Muscle layer of duodenum (tissue), 2 donors: Measurements from ENCODE around the gene RIOX2.

Experiments
- H3K27ac ChIP-seq: one replicate; pipeline ENCODE4 v1.7.0; 2013; ENCODE audit warnings: mild to moderate bottlenecking, low read length
- H3K27me3 ChIP-seq: one replicate; pipeline ENCODE4 v1.7.0; 2013; ENCODE audit warnings: low read depth, mild to moderate bottlenecking, control low read depth, low read length
- H3K36me3 ChIP-seq, 2 donors: one replicate each; pipeline ENCODE4 v1.7.0; 2013; ENCODE audit warnings: low read length in 2 of 2, control low read depth in 1 of 2, mild to moderate bottlenecking in 1 of 2; ENCODE audit not compliant: insufficient read depth in 2 of 2, control insufficient read depth in 1 of 2
- H3K4me1 ChIP-seq, 2 donors: one replicate each; pipeline ENCODE4 v1.7.0; 2013; ENCODE audit warnings: low read length in 2 of 2, mild to moderate bottlenecking in 2 of 2, control low read depth in 1 of 2, moderate library complexity in 1 of 2; ENCODE audit not compliant: insufficient read depth in 2 of 2, control insufficient read depth in 1 of 2
- H3K4me3 ChIP-seq, 2 donors: one replicate each; pipeline ENCODE4 v1.7.0; 2013; ENCODE audit warnings: low read length in 2 of 2, low read depth in 1 of 2, mild to moderate bottlenecking in 1 of 2
- H3K9me3 ChIP-seq, 2 donors: one replicate each; pipeline ENCODE4 v1.7.0; 2013; ENCODE audit warnings: low read length in 2 of 2, control low read depth in 1 of 2, mild to moderate bottlenecking in 1 of 2; ENCODE audit not compliant: control insufficient read depth in 1 of 2
- donor health status: healthy.

The RIOX2 gene

GRCh38 chr3:97987306-97987705, 15.1 kb upstream of the RIOX2 start:
- H3K36me3 ChIP-seq, result no peaks in the 10 kb centered on the region
- H3K27ac ChIP-seq, result no peak overlapping the region
- no peaks in the 10 kb centered on the region for H3K27me3 ChIP-seq
- peaks cover 1 to 7% of the 10 kb centered on the region in 2 donors for H3K4me1 ChIP-seq
- H3K4me3 ChIP-seq, result no peak overlapping the region
- no peaks in the 10 kb centered on the region for H3K9me3 ChIP-seq

DNA sequence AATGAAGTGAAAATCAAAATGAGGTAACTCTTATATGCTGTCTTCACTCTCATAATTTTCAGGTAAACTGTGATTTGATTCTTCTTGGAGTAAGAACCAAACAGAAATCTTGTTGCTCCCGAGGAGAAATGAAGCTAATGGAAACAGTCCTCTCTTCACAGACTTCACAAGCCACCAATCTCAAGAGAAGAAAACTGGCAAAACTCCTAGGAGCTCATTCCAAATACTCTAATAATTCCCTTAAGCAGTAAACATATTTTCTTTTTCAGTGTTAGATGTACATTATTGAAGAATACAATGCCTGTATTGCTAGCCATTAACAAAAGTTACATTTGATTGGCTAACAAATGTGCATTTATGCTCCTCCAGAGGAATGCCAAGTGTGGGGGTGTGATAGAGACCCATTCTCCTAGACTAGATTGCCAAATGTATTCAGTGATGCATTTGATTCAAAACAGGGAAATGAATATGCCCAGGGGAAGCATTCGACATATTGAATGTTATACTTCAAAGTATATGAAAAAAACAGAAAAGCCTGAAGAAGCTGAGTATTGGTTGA, 11.8 kb upstream of the RIOX2 start:
- Histone ChIP-seq H3K27ac (no peak overlapping the region), H3K4me3 (no peak overlapping the region), H3K27me3 (no peaks in the 10 kb centered on the region), H3K36me3 (no peaks in the 10 kb centered on the region), H3K9me3 (no peaks in the 10 kb centered on the region), H3K4me1 (peaks cover 6 to 7% of the 10 kb centered on the region in 2 donors)

GRCh38 chr3:97981886-97982285, 9.7 kb upstream of the RIOX2 start:
- no peaks in the 10 kb centered on the region for H3K9me3 ChIP-seq
- no peaks in the 10 kb centered on the region for H3K36me3 ChIP-seq
- H3K4me1 ChIP-seq, result peaks cover 6 to 7% of the 10 kb centered on the region in 2 donors
- no peak overlapping the region for H3K27ac ChIP-seq
- no peaks in the 10 kb centered on the region for H3K27me3 ChIP-seq
- no peak overlapping the region for H3K4me3 ChIP-seq

GRCh38 chr3:97979610-97980009, 7.4 kb upstream of the RIOX2 start:
- Histone ChIP-seq H3K27me3 (no peaks in the 10 kb centered on the region), H3K36me3 (no peaks in the 10 kb centered on the region), H3K27ac (no peak overlapping the region), H3K4me3 (no peak overlapping the region), H3K4me1 (peaks cover 6 to 7% of the 10 kb centered on the region in 2 donors), H3K9me3 (no peaks in the 10 kb centered on the region)

- no peaks in the 10 kb centered on the region for H3K36me3 ChIP-seq
Measured at GRCh38 chr3:97975466-97975865, 3.2 kb upstream of the RIOX2 start.

GRCh38 chr3:97974996-97975395, 2.8 kb upstream of the RIOX2 start:
- H3K9me3 ChIP-seq, result no peaks in the 10 kb centered on the region
- peaks cover 0 to 3% of the 10 kb centered on the region in 2 donors for H3K4me1 ChIP-seq
- no peaks in the 10 kb centered on the region for H3K36me3 ChIP-seq
- no peak overlapping the region for H3K4me3 ChIP-seq
- H3K27ac ChIP-seq, result no peak overlapping the region
- H3K27me3 ChIP-seq, result no peaks in the 10 kb centered on the region

More at GRCh38 chr3:97975466-97975865, 3.2 kb upstream of the RIOX2 start:
- H3K27me3 ChIP-seq, result no peaks in the 10 kb centered on the region
- no peak overlapping the region for H3K4me3 ChIP-seq
- H3K4me1 ChIP-seq, result peaks cover 0 to 3% of the 10 kb centered on the region in 2 donors
- H3K27ac ChIP-seq, result no peak overlapping the region
- H3K9me3 ChIP-seq, result no peaks in the 10 kb centered on the region

DNA sequence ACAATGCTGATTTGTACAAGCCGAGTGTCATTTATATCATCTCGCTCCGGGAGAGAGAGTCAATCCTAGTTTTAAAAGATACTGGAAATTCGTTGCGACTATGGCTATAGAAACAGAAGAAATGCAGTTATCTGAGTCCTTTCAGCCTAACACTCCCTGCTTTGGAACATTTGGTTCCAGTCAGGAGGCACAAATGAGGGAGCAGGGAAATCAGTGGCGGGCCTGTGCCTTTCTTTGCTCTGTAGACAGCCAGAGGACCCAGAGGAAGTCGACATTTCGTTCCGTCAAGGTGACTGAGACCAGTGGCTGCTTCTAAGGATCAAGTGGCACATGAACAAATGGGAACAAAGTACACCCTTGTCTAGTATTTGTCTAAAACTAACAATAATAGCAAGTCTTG, 745 bp upstream of the RIOX2 start:
- no peak overlapping the region for H3K27ac ChIP-seq
- no peaks in the 10 kb centered on the region for H3K9me3 ChIP-seq
- H3K27me3 ChIP-seq, result no peaks in the 10 kb centered on the region
- H3K4me3 ChIP-seq, result peak overlapping the region; percentile 28 to 58
- H3K36me3 ChIP-seq, result no peaks in the 10 kb centered on the region
- H3K4me1 ChIP-seq, result peaks cover 0 to 3% of the 10 kb centered on the region in 2 donors

DNA sequence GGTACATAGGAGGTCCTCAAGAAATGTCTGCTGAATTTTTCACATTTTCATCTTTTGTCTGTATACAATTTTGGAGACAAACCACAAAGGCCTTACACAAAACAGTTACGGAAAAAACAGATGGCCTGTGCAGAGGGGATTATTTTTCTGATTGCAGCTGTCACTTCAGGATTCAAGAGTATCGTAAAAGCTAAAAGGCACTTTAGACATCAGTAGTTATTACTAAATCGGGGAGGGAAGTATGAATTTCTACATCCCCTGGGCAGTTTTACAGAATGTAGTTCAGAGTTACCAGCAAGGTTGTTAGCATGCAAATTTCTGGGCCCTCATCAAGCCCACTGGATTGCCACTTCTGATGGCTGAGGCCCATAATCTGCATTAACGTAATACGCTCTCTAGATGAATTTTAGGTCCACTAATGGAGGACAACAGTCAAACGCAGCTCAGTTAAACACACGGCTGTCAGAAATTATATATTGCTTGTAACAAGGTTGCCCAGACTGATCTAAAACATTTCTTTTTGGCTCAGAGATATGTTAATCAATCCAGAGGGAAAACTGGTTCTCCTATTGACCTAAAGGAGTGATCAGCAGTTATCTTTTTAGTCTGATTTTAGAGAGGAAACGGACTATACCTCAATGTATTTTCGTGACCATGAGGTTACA, 1.1 kb downstream of the RIOX2 start:
- Histone ChIP-seq H3K27ac (peak overlapping the region; percentile 56), H3K9me3 (no peaks in the 10 kb centered on the region), H3K4me1 (peaks cover 0 to 3% of the 10 kb centered on the region in 2 donors), H3K27me3 (no peaks in the 10 kb centered on the region), H3K36me3 (peaks cover 0 to 5% of the 10 kb centered on the region in 2 donors), H3K4me3 (peak overlapping the region; percentile 58 to 63)

DNA sequence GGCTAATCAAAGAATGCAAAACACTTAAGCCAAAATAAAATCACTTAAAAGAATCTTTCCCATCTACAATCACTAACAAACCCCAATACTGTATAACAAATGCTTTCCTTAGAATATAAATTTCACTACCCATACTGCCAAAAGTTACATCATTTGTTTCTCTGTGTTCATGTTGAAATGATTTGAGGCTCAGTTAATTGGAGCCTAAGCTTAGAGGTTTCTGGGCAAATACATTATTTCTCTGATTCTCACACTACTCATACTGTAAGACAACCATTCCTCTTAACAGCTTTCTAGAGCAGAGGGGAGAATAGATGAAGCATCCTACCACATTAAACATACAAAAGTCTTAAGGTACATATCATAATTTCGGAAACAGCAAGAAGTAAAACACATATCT, 2.1 kb downstream of the RIOX2 start:
- peaks cover 0 to 5% of the 10 kb centered on the region in 2 donors for H3K36me3 ChIP-seq
- peaks cover 0 to 3% of the 10 kb centered on the region in 2 donors for H3K4me1 ChIP-seq
- no peaks in the 10 kb centered on the region for H3K27me3 ChIP-seq
- H3K27ac ChIP-seq, result no peak overlapping the region
- H3K4me3 ChIP-seq, result no peak overlapping the region
- H3K9me3 ChIP-seq, result no peaks in the 10 kb centered on the region

GRCh38 chr3:97969541-97969940, 2.7 kb downstream of the RIOX2 start:
- Histone ChIP-seq H3K4me1 (peaks cover 0 to 3% of the 10 kb centered on the region in 2 donors), H3K27ac (no peak overlapping the region)

GRCh38 chr3:97968376-97968775, 3.9 kb downstream of the RIOX2 start:
- Histone ChIP-seq H3K4me3 (no peak overlapping the region), H3K36me3 (peaks cover 0 to 5% of the 10 kb centered on the region in 2 donors), H3K27ac (no peak overlapping the region), H3K27me3 (no peaks in the 10 kb centered on the region), H3K4me1 (peaks cover 0 to 3% of the 10 kb centered on the region in 2 donors), H3K9me3 (no peaks in the 10 kb centered on the region)

More at GRCh38 chr3:97969541-97969940, 2.7 kb downstream of the RIOX2 start:
- H3K9me3 ChIP-seq, result no peaks in the 10 kb centered on the region
- H3K4me3 ChIP-seq, result no peak overlapping the region
- no peaks in the 10 kb centered on the region for H3K27me3 ChIP-seq
- peaks cover 0 to 5% of the 10 kb centered on the region in 2 donors for H3K36me3 ChIP-seq
